Astrocyte (in vitro differentiated cells and primary cell): ENCODE results near the gene ALPI. TPM values are rescaled to one million over a fixed set of nuclear protein-coding genes. Genes with fewer than 3 reads are reported as not detected.

Source experiments
- DNase-seq: peaks from one replicate; pipeline ENCODE4 v3.0.0-alpha.2; 2010; ENCODE audit warnings: low read depth
- FAIRE-seq: peaks from 2 replicates; lab custom pipeline; 2011; peaks lifted over from hg19 to GRCh38; lab: Jason Lieb, UNC
- H2AFZ ChIP-seq: 2 replicates; pipeline ENCODE4 v1.6.0; 2012; ENCODE audit warnings: low read depth, low read length, inconsistent platforms
- H3K27ac ChIP-seq: 2 replicates; pipeline ENCODE4 v1.5.1; 2011; ENCODE audit warnings: low read depth, low read length, inconsistent platforms
- H3K27me3 ChIP-seq: 2 replicates; pipeline ENCODE4 v1.6.0; 2011; ENCODE audit warnings: low read length, inconsistent platforms; ENCODE audit not compliant: insufficient read depth
- H3K36me3 ChIP-seq: 2 replicates; pipeline ENCODE4 v1.5.1; 2011; ENCODE audit warnings: low read length, inconsistent platforms; ENCODE audit not compliant: insufficient read depth
- H3K4me1 ChIP-seq: 2 replicates; pipeline ENCODE4 v1.5.1; 2011; ENCODE audit warnings: low read length, inconsistent platforms; ENCODE audit not compliant: insufficient read depth
- H3K4me2 ChIP-seq: 2 replicates; pipeline ENCODE4 v1.6.0; 2012; ENCODE audit warnings: low read length, inconsistent platforms
- H3K4me3 ChIP-seq: 2 replicates; pipeline ENCODE4 v1.5.1; 2011; ENCODE audit warnings: low read depth, mild to moderate bottlenecking, low read length, inconsistent platforms; ENCODE audit not compliant: insufficient read depth
- H3K79me2 ChIP-seq: 2 replicates; pipeline ENCODE4 v1.6.0; 2012; ENCODE audit warnings: mild to moderate bottlenecking, low read length, inconsistent platforms; ENCODE audit not compliant: insufficient read depth
- H3K9ac ChIP-seq: 2 replicates; pipeline ENCODE4 v1.6.0; 2012; ENCODE audit warnings: mild to moderate bottlenecking, low read length, inconsistent platforms
- H3K9me3 ChIP-seq: 2 replicates; pipeline ENCODE4 v1.5.1; 2012; ENCODE audit warnings: low read depth, mild to moderate bottlenecking, low read length, inconsistent platforms; ENCODE audit not compliant: insufficient read depth
- H4K20me1 ChIP-seq: 2 replicates; pipeline ENCODE4 v1.6.0; 2012; ENCODE audit warnings: low read length, inconsistent platforms; ENCODE audit not compliant: insufficient read depth
- H3K27ac Mint-ChIP-seq: one replicate; pipeline ENCODE4 v1.8.0; 2021; ENCODE audit warnings: mild to moderate bottlenecking, mixed read lengths; ENCODE audit not compliant: unreplicated experiment
- H3K27me3 Mint-ChIP-seq: one replicate; pipeline ENCODE4 v1.8.0; 2021; ENCODE audit warnings: low read depth, mixed read lengths; ENCODE audit not compliant: unreplicated experiment
- H3K36me3 Mint-ChIP-seq: one replicate; pipeline ENCODE4 v1.8.0; 2021; ENCODE audit warnings: low read depth, mixed read lengths; ENCODE audit not compliant: unreplicated experiment
- H3K4me1 Mint-ChIP-seq: one replicate; pipeline ENCODE4 v1.8.0; 2021; ENCODE audit warnings: low read depth, mixed read lengths; ENCODE audit not compliant: unreplicated experiment
- H3K4me3 Mint-ChIP-seq: one replicate; pipeline ENCODE4 v1.8.0; 2021; ENCODE audit warnings: mild to moderate bottlenecking, moderate library complexity, mixed read lengths; ENCODE audit not compliant: unreplicated experiment
- H3K9me3 Mint-ChIP-seq: one replicate; pipeline ENCODE4 v1.8.0; 2021; ENCODE audit warnings: mild to moderate bottlenecking, mixed read lengths; ENCODE audit not compliant: unreplicated experiment
- CTCF ChIP-seq: IDR thresholded peaks from 2 replicates; pipeline ENCODE4 v1.5.1; 2011; ENCODE audit warnings: low read depth, mild to moderate bottlenecking, inconsistent platforms, low read length, moderate library complexity; ENCODE audit not compliant: insufficient read depth
- EZH2 ChIP-seq: IDR thresholded peaks from 2 replicates; pipeline ENCODE4 v1.6.1; 2012; ENCODE audit warnings: mild to moderate bottlenecking, low read length, inconsistent platforms; ENCODE audit not compliant: insufficient read depth
- total RNA-seq: library from RNA; stranded (reverse); gene quantifications from 2 replicates; pipeline ENCODE4 v1.2.1, GENCODE V29; 2021

Gene ALPI
- total RNA-seq, 1 donor from 2014 or later = not detected

GRCh38 chr2:232434091-232434490, 21.9 kb upstream of the ALPI start:
- no peaks in the 10 kb centered on the region for H3K36me3 ChIP-seq
- H3K9me3 Mint-ChIP-seq = no peaks in the 10 kb centered on the region
- no peaks in the 10 kb centered on the region for H3K79me2 ChIP-seq
- no peak overlapping the region for H3K4me3 Mint-ChIP-seq
- H3K27ac ChIP-seq = no peak overlapping the region
- H3K4me1 Mint-ChIP-seq = no peaks in the 10 kb centered on the region
- H3K27me3 ChIP-seq = peaks cover 4% of the 10 kb centered on the region
- H3K4me3 ChIP-seq = no peak overlapping the region
- H4K20me1 ChIP-seq = no peaks in the 10 kb centered on the region
- FAIRE-seq = no peak
- H3K36me3 Mint-ChIP-seq = no peaks in the 10 kb centered on the region
- no peak overlapping the region for H3K4me2 ChIP-seq
- no peak for DNase-seq
- H3K27ac Mint-ChIP-seq = no peak overlapping the region
- H3K9me3 ChIP-seq = no peaks in the 10 kb centered on the region
- H3K4me1 ChIP-seq = no peaks in the 10 kb centered on the region
- peaks cover 38% of the 10 kb centered on the region for H3K27me3 Mint-ChIP-seq
- no peak overlapping the region for H2AFZ ChIP-seq
- H3K9ac ChIP-seq = no peak overlapping the region
- TF ChIP-seq EZH2 (no peak), CTCF (no peak)

DNA sequence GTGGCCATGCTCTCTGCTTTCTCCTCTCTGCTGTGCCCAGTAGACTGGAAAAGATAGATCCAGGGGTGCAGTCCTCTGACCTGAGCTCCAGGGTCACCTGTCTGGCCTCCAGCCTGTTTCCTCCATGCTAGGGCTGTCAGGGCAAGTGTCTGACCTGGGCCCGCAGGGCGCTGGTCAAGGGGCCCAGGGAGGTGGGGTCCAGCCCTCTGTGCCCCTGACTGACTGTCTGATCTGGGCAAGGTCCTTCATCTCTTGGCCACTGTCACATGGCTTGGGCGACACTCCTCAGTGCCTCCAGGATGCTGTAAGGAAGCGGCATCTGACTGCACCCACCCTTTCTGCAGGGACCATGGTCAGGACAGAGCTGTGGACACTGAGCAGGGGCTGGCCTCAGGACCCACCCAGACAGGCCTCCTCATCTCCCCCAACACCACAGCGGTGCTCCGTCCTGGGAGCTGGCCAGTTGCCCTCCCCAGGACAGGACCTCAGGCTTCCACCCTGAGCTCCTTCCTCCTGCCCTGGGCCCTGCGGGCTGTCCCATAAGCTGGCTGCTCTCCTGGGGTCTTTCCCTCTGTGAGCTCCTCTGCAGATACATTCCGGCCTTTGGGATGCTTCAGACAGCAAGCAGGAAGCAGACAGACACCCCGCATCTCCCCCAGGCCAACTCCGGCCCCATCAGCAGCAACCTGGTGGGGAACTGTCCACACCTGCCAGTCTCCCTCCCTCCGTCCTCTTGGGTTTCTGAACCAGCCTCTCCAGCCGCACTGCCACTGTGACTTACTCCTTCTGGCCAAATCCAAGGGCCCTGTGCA, 21.2 kb upstream of the ALPI start:
- FAIRE-seq = no peak
- no peak overlapping the region for H3K4me3 Mint-ChIP-seq

More for the DNA sequence above, 21.2 kb upstream of the ALPI start:
- Histone ChIP-seq H2AFZ (no peak overlapping the region), H3K79me2 (no peaks in the 10 kb centered on the region), H3K9ac (no peak overlapping the region), H3K4me1 (no peaks in the 10 kb centered on the region), H3K27me3 (peaks cover 4% of the 10 kb centered on the region), H3K27ac (no peak overlapping the region), H3K4me2 (no peak overlapping the region), H3K36me3 (no peaks in the 10 kb centered on the region), H3K4me3 (no peak overlapping the region), H4K20me1 (no peaks in the 10 kb centered on the region), H3K9me3 (no peaks in the 10 kb centered on the region)
- DNase-seq = no peak
- TF ChIP-seq CTCF = no peak
- TF ChIP-seq EZH2 = no peak
- no peak overlapping the region for H3K27ac Mint-ChIP-seq
- H3K9me3 Mint-ChIP-seq = no peaks in the 10 kb centered on the region
- no peaks in the 10 kb centered on the region for H3K36me3 Mint-ChIP-seq
- H3K27me3 Mint-ChIP-seq = peaks cover 38% of the 10 kb centered on the region
- H3K4me1 Mint-ChIP-seq = no peaks in the 10 kb centered on the region
